Thyroid gland (tissue), 4 donors: ENCODE measurements around the gene CREB3L2.

Experiments used
- POLR2A ChIP-seq, 2 donors: fragments of 450-650 bp; IDR thresholded peaks; one replicate each; pipeline ENCODE4 v1.6.1; 2017; ENCODE audit warnings: antibody characterized with exemption in 2 of 2, mild to moderate bottlenecking in 2 of 2, moderate library complexity in 1 of 2
- TF ChIP-seq, protein P1 (sequence below), 6 experiments: fragments of 200-600 bp in 3 of 6; fragments of 450-650 bp in 3 of 6; sonication (generic) in 3 of 6; IDR thresholded peaks; one replicate each; pipeline ENCODE4 v1.5.1; 2016 to 2019; ENCODE audit warnings: antibody characterized with exemption in 6 of 6, mild to moderate bottlenecking in 2 of 6, inconsistent platforms in 1 of 6, moderate library complexity in 1 of 6

DNA sequence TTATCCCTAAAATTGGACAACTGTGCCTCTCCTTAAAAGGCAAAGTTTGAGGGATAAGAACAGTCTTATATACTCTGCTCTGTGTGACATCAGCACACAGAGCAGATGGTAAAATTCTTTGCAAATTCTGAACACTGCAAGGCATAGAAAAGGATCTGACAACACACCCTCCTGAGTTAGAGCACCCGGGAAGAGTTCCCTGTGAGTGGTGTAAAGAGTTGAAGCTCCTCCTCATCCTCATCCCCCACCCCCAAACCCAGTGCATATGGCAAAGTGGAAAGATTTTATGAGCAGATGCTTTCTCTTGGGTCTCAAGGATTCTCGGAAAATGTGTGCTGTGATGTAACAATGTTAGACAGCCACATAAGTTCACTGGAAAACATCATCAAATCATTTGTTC is 115.1 kb downstream of the CREB3L2 start:
- no peak for TF ChIP-seq POLR2A (IDR thresholded peaks at IDR 0.05)
- TF ChIP-seq, protein P1, sequence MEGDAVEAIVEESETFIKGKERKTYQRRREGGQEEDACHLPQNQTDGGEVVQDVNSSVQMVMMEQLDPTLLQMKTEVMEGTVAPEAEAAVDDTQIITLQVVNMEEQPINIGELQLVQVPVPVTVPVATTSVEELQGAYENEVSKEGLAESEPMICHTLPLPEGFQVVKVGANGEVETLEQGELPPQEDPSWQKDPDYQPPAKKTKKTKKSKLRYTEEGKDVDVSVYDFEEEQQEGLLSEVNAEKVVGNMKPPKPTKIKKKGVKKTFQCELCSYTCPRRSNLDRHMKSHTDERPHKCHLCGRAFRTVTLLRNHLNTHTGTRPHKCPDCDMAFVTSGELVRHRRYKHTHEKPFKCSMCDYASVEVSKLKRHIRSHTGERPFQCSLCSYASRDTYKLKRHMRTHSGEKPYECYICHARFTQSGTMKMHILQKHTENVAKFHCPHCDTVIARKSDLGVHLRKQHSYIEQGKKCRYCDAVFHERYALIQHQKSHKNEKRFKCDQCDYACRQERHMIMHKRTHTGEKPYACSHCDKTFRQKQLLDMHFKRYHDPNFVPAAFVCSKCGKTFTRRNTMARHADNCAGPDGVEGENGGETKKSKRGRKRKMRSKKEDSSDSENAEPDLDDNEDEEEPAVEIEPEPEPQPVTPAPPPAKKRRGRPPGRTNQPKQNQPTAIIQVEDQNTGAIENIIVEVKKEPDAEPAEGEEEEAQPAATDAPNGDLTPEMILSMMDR (IDR thresholded peaks at IDR 0.05): no peak
